Measurements from ENCODE around the gene HIVEP3.

Gene HIVEP3

DNA sequence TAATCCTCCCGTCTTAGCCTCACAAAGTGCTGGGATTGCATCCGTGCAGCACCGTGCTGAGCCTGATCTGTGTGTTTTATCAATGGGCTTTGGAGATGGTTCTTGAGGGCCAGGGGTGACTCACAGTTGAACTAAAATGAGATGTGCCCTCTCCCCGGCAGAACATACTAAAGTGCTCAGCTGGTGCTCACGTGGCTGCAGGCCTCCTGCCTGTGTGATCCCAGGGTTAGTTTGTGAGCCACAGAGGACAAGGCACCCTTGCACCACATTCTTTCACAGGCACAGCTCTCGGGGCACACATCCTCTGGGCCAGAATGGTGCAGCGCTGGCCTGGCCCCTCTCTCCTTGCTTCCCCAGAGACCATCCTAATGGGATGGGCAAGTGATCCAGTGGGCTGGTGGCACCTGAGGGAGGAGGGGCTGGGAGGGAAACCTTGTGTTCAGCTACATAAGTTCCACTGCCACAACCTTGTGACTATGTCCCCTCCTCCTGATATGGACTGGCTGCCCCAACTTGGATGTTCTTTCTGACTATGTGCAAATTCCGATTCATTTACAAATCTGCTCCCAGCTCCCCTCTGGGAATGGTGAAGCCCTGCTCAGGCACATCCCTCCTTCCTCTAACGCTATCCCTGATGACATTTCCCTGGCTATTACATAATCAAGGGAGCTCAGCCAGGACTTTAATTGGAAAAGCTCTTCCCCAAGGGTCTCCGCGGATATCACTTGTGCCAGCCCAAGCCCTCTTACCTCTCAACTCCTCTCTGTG lies 237.2 kb downstream of the HIVEP3 start:
- TF ChIP-seq GABPA (IDR thresholded peaks at IDR 0.05; ENCODE audit: low read depth) (no peak), SPI1 (IDR thresholded peaks at IDR 0.05; ENCODE audit: borderline replicate concordance, low read depth) (no peak), POLR2AphosphoS5 (IDR thresholded peaks at IDR 0.05; ENCODE audit: low read depth) (no peak)
- TF ChIP-seq, protein P1, sequence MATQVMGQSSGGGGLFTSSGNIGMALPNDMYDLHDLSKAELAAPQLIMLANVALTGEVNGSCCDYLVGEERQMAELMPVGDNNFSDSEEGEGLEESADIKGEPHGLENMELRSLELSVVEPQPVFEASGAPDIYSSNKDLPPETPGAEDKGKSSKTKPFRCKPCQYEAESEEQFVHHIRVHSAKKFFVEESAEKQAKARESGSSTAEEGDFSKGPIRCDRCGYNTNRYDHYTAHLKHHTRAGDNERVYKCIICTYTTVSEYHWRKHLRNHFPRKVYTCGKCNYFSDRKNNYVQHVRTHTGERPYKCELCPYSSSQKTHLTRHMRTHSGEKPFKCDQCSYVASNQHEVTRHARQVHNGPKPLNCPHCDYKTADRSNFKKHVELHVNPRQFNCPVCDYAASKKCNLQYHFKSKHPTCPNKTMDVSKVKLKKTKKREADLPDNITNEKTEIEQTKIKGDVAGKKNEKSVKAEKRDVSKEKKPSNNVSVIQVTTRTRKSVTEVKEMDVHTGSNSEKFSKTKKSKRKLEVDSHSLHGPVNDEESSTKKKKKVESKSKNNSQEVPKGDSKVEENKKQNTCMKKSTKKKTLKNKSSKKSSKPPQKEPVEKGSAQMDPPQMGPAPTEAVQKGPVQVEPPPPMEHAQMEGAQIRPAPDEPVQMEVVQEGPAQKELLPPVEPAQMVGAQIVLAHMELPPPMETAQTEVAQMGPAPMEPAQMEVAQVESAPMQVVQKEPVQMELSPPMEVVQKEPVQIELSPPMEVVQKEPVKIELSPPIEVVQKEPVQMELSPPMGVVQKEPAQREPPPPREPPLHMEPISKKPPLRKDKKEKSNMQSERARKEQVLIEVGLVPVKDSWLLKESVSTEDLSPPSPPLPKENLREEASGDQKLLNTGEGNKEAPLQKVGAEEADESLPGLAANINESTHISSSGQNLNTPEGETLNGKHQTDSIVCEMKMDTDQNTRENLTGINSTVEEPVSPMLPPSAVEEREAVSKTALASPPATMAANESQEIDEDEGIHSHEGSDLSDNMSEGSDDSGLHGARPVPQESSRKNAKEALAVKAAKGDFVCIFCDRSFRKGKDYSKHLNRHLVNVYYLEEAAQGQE (IDR thresholded peaks at IDR 0.05; ENCODE audit: insufficient replicate concordance, low read depth): no peak
- TF ChIP-seq, protein P2, sequence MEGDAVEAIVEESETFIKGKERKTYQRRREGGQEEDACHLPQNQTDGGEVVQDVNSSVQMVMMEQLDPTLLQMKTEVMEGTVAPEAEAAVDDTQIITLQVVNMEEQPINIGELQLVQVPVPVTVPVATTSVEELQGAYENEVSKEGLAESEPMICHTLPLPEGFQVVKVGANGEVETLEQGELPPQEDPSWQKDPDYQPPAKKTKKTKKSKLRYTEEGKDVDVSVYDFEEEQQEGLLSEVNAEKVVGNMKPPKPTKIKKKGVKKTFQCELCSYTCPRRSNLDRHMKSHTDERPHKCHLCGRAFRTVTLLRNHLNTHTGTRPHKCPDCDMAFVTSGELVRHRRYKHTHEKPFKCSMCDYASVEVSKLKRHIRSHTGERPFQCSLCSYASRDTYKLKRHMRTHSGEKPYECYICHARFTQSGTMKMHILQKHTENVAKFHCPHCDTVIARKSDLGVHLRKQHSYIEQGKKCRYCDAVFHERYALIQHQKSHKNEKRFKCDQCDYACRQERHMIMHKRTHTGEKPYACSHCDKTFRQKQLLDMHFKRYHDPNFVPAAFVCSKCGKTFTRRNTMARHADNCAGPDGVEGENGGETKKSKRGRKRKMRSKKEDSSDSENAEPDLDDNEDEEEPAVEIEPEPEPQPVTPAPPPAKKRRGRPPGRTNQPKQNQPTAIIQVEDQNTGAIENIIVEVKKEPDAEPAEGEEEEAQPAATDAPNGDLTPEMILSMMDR (IDR thresholded peaks at IDR 0.05; ENCODE audit: insufficient read depth, low read length): no peak
- H3K27ac ChIP-seq (replicated peaks): no peak overlapping the region
- no peak overlapping the region for H3K4me3 ChIP-seq (replicated peaks; ENCODE audit: insufficient read depth, low read length)
- no peaks in the 10 kb centered on the region for H3K27me3 ChIP-seq (ENCODE audit: insufficient read depth, poor library complexity, severe bottlenecking)
- no peak for DNase-seq (ENCODE audit: low read depth in 1 of 2, low spot score in 1 of 2)

DNA sequence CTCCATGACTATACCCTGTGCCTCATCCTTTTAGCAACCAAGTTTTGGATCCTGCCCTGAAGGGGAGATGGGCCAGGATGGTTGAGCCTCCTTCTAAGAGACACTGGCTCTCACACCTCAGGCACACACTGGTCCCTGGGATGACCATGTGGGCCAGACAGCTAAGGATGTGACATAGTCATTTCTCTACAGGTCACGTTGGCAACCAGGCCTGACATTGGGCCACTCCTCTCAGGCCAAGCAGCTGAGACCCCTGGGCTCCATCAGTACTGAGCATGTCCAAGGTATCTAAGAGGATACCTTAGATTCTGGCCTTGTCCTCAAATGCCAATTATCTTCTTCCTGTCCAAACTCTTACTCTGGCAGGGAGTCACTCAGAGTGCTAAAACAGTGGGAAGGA lies 238.7 kb downstream of the HIVEP3 start:
- Histone ChIP-seq H3K27ac (replicated peaks) (no peak overlapping the region), H3K4me3 (replicated peaks; ENCODE audit: insufficient read depth, low read length) (no peak overlapping the region), H3K27me3 (ENCODE audit: insufficient read depth, poor library complexity, severe bottlenecking) (no peaks in the 10 kb centered on the region)
- TF ChIP-seq, protein P1 (IDR thresholded peaks at IDR 0.05; ENCODE audit: insufficient replicate concordance, low read depth): no peak
- TF ChIP-seq, protein P2 (IDR thresholded peaks at IDR 0.05; ENCODE audit: insufficient read depth, low read length): no peak
- TF ChIP-seq POLR2AphosphoS5 (IDR thresholded peaks at IDR 0.05; ENCODE audit: low read depth): no peak
- TF ChIP-seq SPI1 (IDR thresholded peaks at IDR 0.05; ENCODE audit: borderline replicate concordance, low read depth): no peak
- TF ChIP-seq GABPA (IDR thresholded peaks at IDR 0.05; ENCODE audit: low read depth): no peak
- no peak for DNase-seq (ENCODE audit: low read depth in 1 of 2, low spot score in 1 of 2)

DNA sequence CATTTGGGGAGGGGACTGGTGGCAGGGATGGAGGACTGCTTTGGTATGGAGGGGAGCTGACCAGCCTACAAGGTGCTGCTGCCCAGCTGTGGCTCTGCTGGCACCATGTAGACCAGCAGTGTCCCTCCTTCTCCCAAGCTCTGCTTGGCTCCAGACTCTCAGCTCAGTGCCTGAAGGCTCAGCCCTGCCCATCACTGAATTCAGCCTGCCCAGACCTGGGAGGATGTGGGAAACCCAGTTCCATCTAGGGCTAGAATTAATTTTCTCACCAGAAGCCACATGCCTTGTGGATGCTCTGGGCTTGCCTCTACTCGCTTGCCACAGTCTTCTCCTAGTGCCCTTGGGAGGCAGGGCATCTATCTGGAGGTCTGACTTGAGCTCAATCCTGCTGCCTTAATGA lies 239.2 kb downstream of the HIVEP3 start:
- no peak overlapping the region for H3K4me3 ChIP-seq (replicated peaks; ENCODE audit: insufficient read depth, low read length)

More for the DNA sequence above, 239.2 kb downstream of the HIVEP3 start:
- no peak for DNase-seq (ENCODE audit: low read depth in 1 of 2, low spot score in 1 of 2)
- Histone ChIP-seq H3K27ac (replicated peaks) (no peak overlapping the region), H3K27me3 (ENCODE audit: insufficient read depth, poor library complexity, severe bottlenecking) (no peaks in the 10 kb centered on the region)
- TF ChIP-seq, protein P2 (IDR thresholded peaks at IDR 0.05; ENCODE audit: insufficient read depth, low read length): no peak
- TF ChIP-seq, protein P1 (IDR thresholded peaks at IDR 0.05; ENCODE audit: insufficient replicate concordance, low read depth): peak; percentile 20
- TF ChIP-seq GABPA (IDR thresholded peaks at IDR 0.05; ENCODE audit: low read depth): no peak
